IMR-90 (cell line): ENCODE data around the gene CMSS1. TPM values are rescaled to one million over a fixed set of nuclear protein-coding genes. Genes with fewer than 3 reads are reported as not detected.
A peak's percentile ranks its signal among the peaks of the same experiment; 100 is the strongest.

Experiments used
- ATAC-seq: fragments of 200-7000 bp; cut with Tn5 transposase; 2 replicates; pipeline ENCODE4 v1.9.1; 2020; ENCODE audit warnings: low read depth, mild to moderate bottlenecking, moderate library complexity
- BruUV-seq: library from RNA; stranded (reverse); fragments of 400-500 nt; replicated peaks from 2 replicates; lab custom pipeline; 2021; lab: Mats Ljungman, UMichigan
- CTCF ChIA-PET: fragments of 300-600 bp; formaldehyde crosslinking; extraction: SDS; loops from one replicate; lab custom pipeline; 2021; ENCODE audit warnings: antibody characterized with exemption; lab: Yijun Ruan, JAX
- POLR2A ChIA-PET: fragments of 300-600 bp; sonication (Branson Sonifier 250); formaldehyde crosslinking; loops from one replicate; lab custom pipeline; 2022; ENCODE audit warnings: antibody characterized with exemption; ENCODE audit not compliant: unreplicated experiment; lab: Charles Lee
- DNase-seq: peaks from one replicate; pipeline ENCODE4 v3.0.0; 2013
- H2AFZ ChIP-seq: replicated peaks from 2 replicates; pipeline ENCODE3; 2013; ENCODE audit warnings: low read length, mild to moderate bottlenecking; ENCODE audit not compliant: poor library complexity
- H2AK5ac ChIP-seq: 2 replicates; pipeline ENCODE4 v1.6.1; 2013; ENCODE audit warnings: low read depth, low read length, inconsistent platforms
- H2AK9ac ChIP-seq: replicated peaks from 2 replicates; pipeline ENCODE3; 2013; ENCODE audit warnings: mild to moderate bottlenecking, low read depth, low read length, moderate library complexity; ENCODE audit not compliant: poor library complexity
- H2BK120ac ChIP-seq: 2 replicates; pipeline ENCODE4 v1.6.1; 2013; ENCODE audit warnings: low read depth, low read length, inconsistent platforms
- H2BK15ac ChIP-seq: 3 replicates; pipeline ENCODE4 v1.6.1; 2013; ENCODE audit warnings: low read depth, low read length, inconsistent platforms
- H2BK20ac ChIP-seq: 2 replicates; pipeline ENCODE4 v1.6.1; 2013; ENCODE audit warnings: low read depth, mild to moderate bottlenecking, inconsistent platforms, low read length, moderate library complexity
- H2BK5ac ChIP-seq: 2 replicates; pipeline ENCODE4 v1.6.1; 2013; ENCODE audit warnings: mild to moderate bottlenecking, low read depth, low read length, inconsistent platforms; ENCODE audit not compliant: poor library complexity, severe bottlenecking
- H3K14ac ChIP-seq: replicated peaks from 2 replicates; pipeline ENCODE4 v1.6.1; 2013; ENCODE audit warnings: low read depth, low read length, inconsistent platforms
- H3K18ac ChIP-seq: 2 replicates; pipeline ENCODE4 v1.6.1; 2013; ENCODE audit warnings: low read depth, low read length, control low read depth
- H3K23ac ChIP-seq: 2 replicates; pipeline ENCODE4 v1.6.1; 2013; ENCODE audit warnings: low read depth, low read length, inconsistent platforms
- H3K27ac ChIP-seq: 2 replicates; pipeline ENCODE4 v1.5.1; 2013; ENCODE audit warnings: mild to moderate bottlenecking, control low read depth, low read length; ENCODE audit not compliant: insufficient read depth
- H3K27me3 ChIP-seq: 2 replicates; pipeline ENCODE4 v1.6.1; 2013; ENCODE audit warnings: low read length; ENCODE audit not compliant: control insufficient read depth, insufficient read depth
- H3K36me3 ChIP-seq: 2 replicates; pipeline ENCODE4 v1.6.1; 2013; ENCODE audit warnings: low read length, mixed read lengths; ENCODE audit not compliant: control insufficient read depth, insufficient read depth
- H3K4ac ChIP-seq: 2 replicates; pipeline ENCODE4 v1.6.1; 2013; ENCODE audit warnings: low read depth, low read length, inconsistent platforms
- H3K4me1 ChIP-seq: 2 replicates; pipeline ENCODE4 v1.6.1; 2013; ENCODE audit warnings: low read length, mixed read lengths; ENCODE audit not compliant: control insufficient read depth, insufficient read depth
- H3K4me2 ChIP-seq: 2 replicates; pipeline ENCODE4 v1.6.1; 2013; ENCODE audit warnings: low read depth, mild to moderate bottlenecking, control low read depth, low read length, moderate library complexity
- H3K4me3 ChIP-seq: 2 replicates; pipeline ENCODE4 v1.5.1; 2013; ENCODE audit warnings: low read depth, mild to moderate bottlenecking, control low read depth, low read length, moderate library complexity; ENCODE audit not compliant: insufficient read depth
- H3K56ac ChIP-seq: 2 replicates; pipeline ENCODE4 v1.6.1; 2013; ENCODE audit warnings: low read length, inconsistent platforms; ENCODE audit not compliant: insufficient read depth; ENCODE audit errors: extremely low read depth
- H3K79me1 ChIP-seq, 2 experiments: 2 replicates each; pipeline ENCODE4 v1.6.1; 2013; ENCODE audit warnings: low read length in 2 of 2, inconsistent platforms in 1 of 2, low read depth in 1 of 2
- H3K9ac ChIP-seq: 2 replicates; pipeline ENCODE4 v1.6.1; 2013; ENCODE audit warnings: low read depth, low read length, control low read depth
- H3K9me1 ChIP-seq: 2 replicates; pipeline ENCODE4 v1.6.1; 2013; ENCODE audit warnings: low read length, inconsistent platforms; ENCODE audit not compliant: insufficient read depth
- H3K9me3 ChIP-seq: 2 replicates; pipeline ENCODE4 v1.6.1; 2013; ENCODE audit warnings: low read length; ENCODE audit not compliant: control insufficient read depth, insufficient read depth
- H4K20me1 ChIP-seq: 2 replicates; pipeline ENCODE4 v1.6.1; 2013; ENCODE audit warnings: low read length, inconsistent platforms; ENCODE audit not compliant: insufficient read depth
- H4K5ac ChIP-seq: 2 replicates; pipeline ENCODE4 v1.6.1; 2013; ENCODE audit warnings: mild to moderate bottlenecking, low read depth, low read length, control low read depth
- H4K8ac ChIP-seq, 2 experiments: 2 replicates each; pipeline ENCODE4 v1.6.1; 2013; ENCODE audit warnings: low read depth in 2 of 2, low read length in 2 of 2, control low read depth in 1 of 2, inconsistent platforms in 1 of 2
- H4K91ac ChIP-seq: 2 replicates; pipeline ENCODE4 v1.6.1; 2013; ENCODE audit warnings: low read depth, low read length, inconsistent platforms; ENCODE audit not compliant: insufficient read depth
- CEBPB ChIP-seq: IDR thresholded peaks from 2 replicates; pipeline ENCODE4 v1.6.1; 2012; ENCODE audit warnings: low read depth, low read length, improper control_type of control experiment
- CHD1 ChIP-seq: IDR thresholded peaks from 2 replicates; pipeline ENCODE4 v1.6.1; 2012; ENCODE audit warnings: low read depth, low read length, improper control_type of control experiment
- CTCF ChIP-seq: conservative IDR thresholded peaks from 2 replicates; pipeline ENCODE4 v1.5.1; 2012; ENCODE audit warnings: mild to moderate bottlenecking, low read depth, low read length, improper control_type of control experiment
- FOS ChIP-seq: fragments of 150-350 bp; IDR thresholded peaks from 2 replicates; pipeline ENCODE4 v1.6.1; 2016; ENCODE audit warnings: low read depth, low read length
- MAFK ChIP-seq: IDR thresholded peaks from 2 replicates; pipeline ENCODE4 v1.6.1; 2012; ENCODE audit warnings: low read depth, low read length, improper control_type of control experiment
- USF2 ChIP-seq: fragments of 150-350 bp; IDR thresholded peaks from 2 replicates; pipeline ENCODE4 v1.6.1; 2017; ENCODE audit warnings: mild to moderate bottlenecking, antibody characterized with exemption, low read length, low read depth
- dilution Hi-C: fragments of 300-500 bp; cut with HindIII; formaldehyde crosslinking; loops from one replicate; pipeline ENCODE4 v1.14.3; 2018; ENCODE audit warnings: low sequenced_read_pairs; ENCODE audit not compliant: unreplicated experiment
- in situ Hi-C: fragments of 300-500 bp; cut with MboI; formaldehyde crosslinking; loops from 3 replicates; pipeline ENCODE4 v1.14.3; 2019; ENCODE audit warnings: low sequenced_read_pairs, inconsistent platforms, mixed read lengths
- intact Hi-C: fragments of 100-400 bp; cut with micrococcal nuclease; formaldehyde crosslinking; loops from 2 replicates; pipeline ENCODE4 v1.10.0; 2022
- polyA plus RNA-seq, 3 experiments: library from polyadenylated mRNA; depleted of rRNA; stranded (reverse); fragments of >200 nt; gene quantifications; 2 replicates each; pipeline ENCODE4 v1.2.3, GENCODE V29; 2012; ENCODE audit warnings: low replicate concordance in 1 of 3
- total RNA-seq: library from RNA; depleted of rRNA; stranded (reverse); fragments of >200 nt; gene quantifications from 2 replicates; pipeline ENCODE4 v1.2.3, GENCODE V29; 2012

CMSS1 gene
- total and polyA plus RNA-seq, 2 of the 4 experiments (the other 2 are of a cell fraction) = 12.5 to 13.6 TPM

GRCh38 chr3:100106094-100106493 lies 288.4 kb downstream of the CMSS1 start:
- peaks cover 23% of the 10 kb centered on the region for H3K4me1 ChIP-seq
- peak overlapping the region; percentile 9; the same call in 2 of the 3 replicates for H2BK15ac ChIP-seq
- H2BK120ac ChIP-seq = peak overlapping the region; percentile 89
- H2BK20ac ChIP-seq = peak overlapping the region; percentile 73
- H4K91ac ChIP-seq = peak overlapping the region; percentile 66
- no peaks in the 10 kb centered on the region for H3K27me3 ChIP-seq
- H3K14ac ChIP-seq = 0 out of 2 replicates have a peak overlapping the region, but pooled peaks have one; percentile 60
- H3K4me3 ChIP-seq = no peak overlapping the region
- ChIA-PET CTCF (no interaction called here), POLR2A (interaction anchor here (0.6 kb wide), 1 partner anchor 95 kb away, joined by 5 read pairs; no protein-coding TSS in a partner anchor)
- peaks cover 3% of the 10 kb centered on the region; the same call in 1 of the 2 replicates for H4K20me1 ChIP-seq
- peak overlapping the region; percentile 5 for H4K5ac ChIP-seq
- in situ Hi-C loops = no loop called here
- H2AK9ac ChIP-seq = peak overlapping the region; percentile 31
- H3K23ac ChIP-seq = peak overlapping the region; percentile 4; the same call in 1 of the 2 replicates
- BruUV-seq = no TSS peak
- no peak overlapping the region for H2AFZ ChIP-seq
- H3K79me1 ChIP-seq = no peaks in the 10 kb centered on the region
- peak overlapping the region; percentile 42; the same call in 1 of the 2 replicates for H2AK5ac ChIP-seq
- H3K56ac ChIP-seq = no peak overlapping the region
- no peak overlapping the region for H3K4me2 ChIP-seq
- TF ChIP-seq MAFK (no peak), CHD1 (no peak), CTCF (no peak), CEBPB (no peak), USF2 (no peak), FOS (no peak)
- H4K8ac ChIP-seq = peak overlapping the region; percentile 27 to 76; a peak in 3 of 4 replicates
- no peak overlapping the region for H3K9ac ChIP-seq
- dilution Hi-C loops = no loop called here
- DNase-seq = no peak
- H2BK5ac ChIP-seq = peak overlapping the region; percentile 1
- no peaks in the 10 kb centered on the region for H3K36me3 ChIP-seq
- no peak overlapping the region for H3K27ac ChIP-seq
- intact Hi-C loops = no loop called here
- peaks cover 9% of the 10 kb centered on the region for H3K9me1 ChIP-seq
- H3K9me3 ChIP-seq = no peaks in the 10 kb centered on the region
- peak overlapping the region; percentile 95 for H3K18ac ChIP-seq
- ATAC-seq = no peak
- peak overlapping the region; percentile 64 for H3K4ac ChIP-seq
